HL-60 (cell line): ENCODE data around the gene CHRD.

Source experiments
- DNase-seq, 2 experiments: peaks; one replicate each; pipeline ENCODE4 v3.0.0-alpha.2; 2010 to 2020; ENCODE audit warnings: low read depth in 1 of 2, low spot score in 1 of 2
- H3K27ac ChIP-seq: fragments of 250-450 bp; sonication (Bioruptor Pico); replicated peaks from 2 replicates; pipeline ENCODE4 v1.5.1; 2020; ENCODE audit warnings: mild to moderate bottlenecking, moderate library complexity
- H3K27me3 ChIP-seq: fragments of 250-450 bp; sonication (Bioruptor Pico); 2 replicates; pipeline ENCODE4 v1.5.1; 2021; ENCODE audit warnings: mild to moderate bottlenecking, moderate library complexity; ENCODE audit not compliant: insufficient read depth, poor library complexity, severe bottlenecking
- H3K4me3 ChIP-seq: replicated peaks from 2 replicates; pipeline ENCODE4 v1.5.1; 2011; ENCODE audit warnings: mild to moderate bottlenecking, control low read depth, low read length; ENCODE audit not compliant: insufficient read depth
- GABPA ChIP-seq: IDR thresholded peaks from 2 replicates; pipeline ENCODE4 v1.6.1; 2012; ENCODE audit warnings: low read depth
- POLR2AphosphoS5 ChIP-seq: IDR thresholded peaks from 2 replicates; pipeline ENCODE4 v1.6.1; 2012; ENCODE audit warnings: low read depth
- SPI1 ChIP-seq: IDR thresholded peaks from 2 replicates; pipeline ENCODE4 v1.6.1; 2012; ENCODE audit warnings: low read depth, mild to moderate bottlenecking, borderline replicate concordance
- TF ChIP-seq, protein P1 (sequence below): IDR thresholded peaks from one replicate; pipeline ENCODE4 v1.5.1; 2011; ENCODE audit warnings: low read length, control low read depth, inconsistent platforms; ENCODE audit not compliant: insufficient read depth
- TF ChIP-seq, protein P2 (sequence below): IDR thresholded peaks from 2 replicates; pipeline ENCODE4 v1.6.1; 2012; ENCODE audit warnings: low read depth; ENCODE audit not compliant: insufficient replicate concordance

Gene CHRD

DNA sequence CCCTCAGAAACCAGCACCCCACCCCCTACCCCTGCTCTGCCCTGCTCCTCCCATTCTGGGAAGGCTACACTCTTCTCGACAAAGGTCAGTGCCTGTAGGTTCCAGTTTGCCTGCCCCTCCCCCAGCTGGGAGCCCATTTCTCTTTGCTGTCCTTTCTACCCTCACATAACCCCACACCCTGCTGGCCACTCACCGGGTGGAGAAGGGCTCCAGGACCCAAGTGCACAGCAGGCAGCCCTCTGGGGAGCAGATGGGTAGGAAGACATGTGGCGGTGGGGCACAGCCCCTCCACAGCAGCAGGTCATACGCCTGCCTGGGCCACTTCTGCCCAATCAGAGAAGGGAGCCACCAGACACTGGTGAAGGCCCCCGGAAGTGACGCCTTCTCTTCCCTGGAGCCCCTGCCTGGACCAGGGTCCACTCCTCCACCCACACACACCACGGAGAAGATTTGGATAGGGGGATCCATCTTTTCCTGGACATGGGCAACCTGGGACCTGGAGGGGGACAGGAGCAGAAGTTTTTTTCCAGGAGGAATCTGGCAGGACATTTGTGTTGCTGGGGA is 1.9 kb upstream of the CHRD start, which contains the start of gene THPO:
Gene THPO (minus strand): TSS at position 326 of the 564 bp plus-strand sequence. CDS start 1,948 bp downstream, outside the sequence.
- Histone ChIP-seq H3K27ac (no peak within 1 kb of the TSS), H3K4me3 (no peak within 1 kb of the TSS), H3K27me3 (peaks cover 49% of the 10 kb centered on the region)
- DNase-seq = no peak
- TF ChIP-seq, protein P1, sequence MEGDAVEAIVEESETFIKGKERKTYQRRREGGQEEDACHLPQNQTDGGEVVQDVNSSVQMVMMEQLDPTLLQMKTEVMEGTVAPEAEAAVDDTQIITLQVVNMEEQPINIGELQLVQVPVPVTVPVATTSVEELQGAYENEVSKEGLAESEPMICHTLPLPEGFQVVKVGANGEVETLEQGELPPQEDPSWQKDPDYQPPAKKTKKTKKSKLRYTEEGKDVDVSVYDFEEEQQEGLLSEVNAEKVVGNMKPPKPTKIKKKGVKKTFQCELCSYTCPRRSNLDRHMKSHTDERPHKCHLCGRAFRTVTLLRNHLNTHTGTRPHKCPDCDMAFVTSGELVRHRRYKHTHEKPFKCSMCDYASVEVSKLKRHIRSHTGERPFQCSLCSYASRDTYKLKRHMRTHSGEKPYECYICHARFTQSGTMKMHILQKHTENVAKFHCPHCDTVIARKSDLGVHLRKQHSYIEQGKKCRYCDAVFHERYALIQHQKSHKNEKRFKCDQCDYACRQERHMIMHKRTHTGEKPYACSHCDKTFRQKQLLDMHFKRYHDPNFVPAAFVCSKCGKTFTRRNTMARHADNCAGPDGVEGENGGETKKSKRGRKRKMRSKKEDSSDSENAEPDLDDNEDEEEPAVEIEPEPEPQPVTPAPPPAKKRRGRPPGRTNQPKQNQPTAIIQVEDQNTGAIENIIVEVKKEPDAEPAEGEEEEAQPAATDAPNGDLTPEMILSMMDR = no peak
- no peak for TF ChIP-seq GABPA
- no peak for TF ChIP-seq POLR2AphosphoS5
- TF ChIP-seq, protein P2, sequence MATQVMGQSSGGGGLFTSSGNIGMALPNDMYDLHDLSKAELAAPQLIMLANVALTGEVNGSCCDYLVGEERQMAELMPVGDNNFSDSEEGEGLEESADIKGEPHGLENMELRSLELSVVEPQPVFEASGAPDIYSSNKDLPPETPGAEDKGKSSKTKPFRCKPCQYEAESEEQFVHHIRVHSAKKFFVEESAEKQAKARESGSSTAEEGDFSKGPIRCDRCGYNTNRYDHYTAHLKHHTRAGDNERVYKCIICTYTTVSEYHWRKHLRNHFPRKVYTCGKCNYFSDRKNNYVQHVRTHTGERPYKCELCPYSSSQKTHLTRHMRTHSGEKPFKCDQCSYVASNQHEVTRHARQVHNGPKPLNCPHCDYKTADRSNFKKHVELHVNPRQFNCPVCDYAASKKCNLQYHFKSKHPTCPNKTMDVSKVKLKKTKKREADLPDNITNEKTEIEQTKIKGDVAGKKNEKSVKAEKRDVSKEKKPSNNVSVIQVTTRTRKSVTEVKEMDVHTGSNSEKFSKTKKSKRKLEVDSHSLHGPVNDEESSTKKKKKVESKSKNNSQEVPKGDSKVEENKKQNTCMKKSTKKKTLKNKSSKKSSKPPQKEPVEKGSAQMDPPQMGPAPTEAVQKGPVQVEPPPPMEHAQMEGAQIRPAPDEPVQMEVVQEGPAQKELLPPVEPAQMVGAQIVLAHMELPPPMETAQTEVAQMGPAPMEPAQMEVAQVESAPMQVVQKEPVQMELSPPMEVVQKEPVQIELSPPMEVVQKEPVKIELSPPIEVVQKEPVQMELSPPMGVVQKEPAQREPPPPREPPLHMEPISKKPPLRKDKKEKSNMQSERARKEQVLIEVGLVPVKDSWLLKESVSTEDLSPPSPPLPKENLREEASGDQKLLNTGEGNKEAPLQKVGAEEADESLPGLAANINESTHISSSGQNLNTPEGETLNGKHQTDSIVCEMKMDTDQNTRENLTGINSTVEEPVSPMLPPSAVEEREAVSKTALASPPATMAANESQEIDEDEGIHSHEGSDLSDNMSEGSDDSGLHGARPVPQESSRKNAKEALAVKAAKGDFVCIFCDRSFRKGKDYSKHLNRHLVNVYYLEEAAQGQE = no peak
- TF ChIP-seq SPI1 = no peak

DNA sequence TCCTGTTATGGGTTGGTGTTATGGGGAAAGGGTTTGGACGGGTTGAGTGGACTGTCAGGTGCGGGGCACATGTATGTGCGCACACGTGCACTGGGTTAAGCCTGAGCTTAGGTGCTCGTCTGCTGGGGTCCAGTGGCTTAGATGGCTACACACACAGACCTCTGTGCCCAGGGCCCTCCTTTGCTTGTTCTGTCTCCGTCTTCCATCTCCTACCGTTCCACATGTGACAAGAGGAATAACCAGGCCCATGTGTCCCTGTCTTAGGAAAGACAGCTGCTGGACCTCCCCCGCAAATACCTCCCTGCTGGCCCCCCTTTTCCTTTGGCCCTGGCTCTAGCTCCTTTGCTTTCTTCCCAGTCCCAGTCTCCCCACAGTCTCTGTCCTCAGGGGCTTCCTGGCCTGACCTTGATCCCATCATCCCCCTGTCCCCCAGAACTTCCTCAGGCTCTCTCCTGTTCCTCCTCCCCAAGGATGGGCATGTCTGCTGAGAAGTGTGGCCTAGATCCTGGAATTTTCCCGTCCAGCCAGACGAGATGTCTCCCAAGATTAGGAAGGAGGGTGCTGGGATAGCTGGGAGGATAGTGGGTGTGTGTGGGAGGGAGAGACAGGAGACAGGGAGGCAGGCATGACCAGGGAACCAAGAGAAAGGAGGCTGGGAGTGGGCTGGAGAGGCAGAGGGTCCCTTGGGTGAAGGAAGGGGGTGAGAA is 1.1 kb upstream of the CHRD start:
- Histone ChIP-seq H3K27me3 (peaks cover 49% of the 10 kb centered on the region), H3K4me3 (no peak overlapping the region), H3K27ac (no peak overlapping the region)
- no peak for DNase-seq
- TF ChIP-seq, protein P2 = no peak
- no peak for TF ChIP-seq SPI1
- no peak for TF ChIP-seq POLR2AphosphoS5
- TF ChIP-seq, protein P1 = no peak
- TF ChIP-seq GABPA = no peak

DNA sequence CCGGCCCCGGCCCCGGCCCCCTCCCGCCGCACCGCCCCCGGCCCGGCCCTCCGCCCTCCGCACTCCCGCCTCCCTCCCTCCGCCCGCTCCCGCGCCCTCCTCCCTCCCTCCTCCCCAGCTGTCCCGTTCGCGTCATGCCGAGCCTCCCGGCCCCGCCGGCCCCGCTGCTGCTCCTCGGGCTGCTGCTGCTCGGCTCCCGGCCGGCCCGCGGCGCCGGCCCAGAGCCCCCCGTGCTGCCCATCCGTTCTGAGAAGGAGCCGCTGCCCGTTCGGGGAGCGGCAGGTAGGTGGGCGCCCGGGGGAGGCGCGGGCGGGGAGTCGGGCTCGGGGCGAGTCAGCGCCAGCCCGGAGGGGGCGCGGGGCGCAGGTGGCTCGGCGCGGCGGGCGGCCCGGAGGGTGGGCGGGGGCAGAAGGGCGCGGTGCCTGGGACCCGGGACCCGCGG is 352 bp downstream of the CHRD start:
- no peak for DNase-seq
- H3K4me3 ChIP-seq = no peak overlapping the region
- H3K27me3 ChIP-seq = peaks cover 36% of the 10 kb centered on the region
- TF ChIP-seq POLR2AphosphoS5 = no peak
- TF ChIP-seq GABPA = no peak
- TF ChIP-seq, protein P1 = no peak
- TF ChIP-seq SPI1 = no peak
- TF ChIP-seq, protein P2 = no peak
- no peak overlapping the region for H3K27ac ChIP-seq
